Subcutaneous abdominal adipose tissue (tissue), 5 donors: ENCODE results near the gene PLXDC2.
A peak's percentile ranks its signal among the peaks of the same experiment; 100 is the strongest.

ENCODE experiments used
- H3K27ac ChIP-seq: one replicate; pipeline ENCODE4 v1.7.0; 2013; ENCODE audit warnings: low read depth, mild to moderate bottlenecking, inconsistent platforms, low read length, moderate library complexity
- H3K27me3 ChIP-seq, 5 donors: one replicate each; pipeline ENCODE4 v1.7.0; 2013; ENCODE audit warnings: low read length in 5 of 5, inconsistent platforms in 1 of 5; ENCODE audit not compliant: control insufficient read depth in 5 of 5, insufficient read depth in 4 of 5
- H3K36me3 ChIP-seq, 5 donors: one replicate each; pipeline ENCODE4 v1.7.0; 2013; ENCODE audit warnings: low read length in 5 of 5; ENCODE audit not compliant: control insufficient read depth in 5 of 5, insufficient read depth in 5 of 5
- H3K4me1 ChIP-seq, 5 donors: one replicate each; pipeline ENCODE4 v1.7.0; 2013; ENCODE audit warnings: low read length in 5 of 5, mild to moderate bottlenecking in 3 of 5, moderate library complexity in 1 of 5; ENCODE audit not compliant: control insufficient read depth in 5 of 5, insufficient read depth in 5 of 5
- H3K4me3 ChIP-seq, 5 donors: one replicate each; pipeline ENCODE4 v1.7.0; 2013; ENCODE audit warnings: low read length in 5 of 5, low read depth in 1 of 5
- H3K9ac ChIP-seq, 5 donors: one replicate each; pipeline ENCODE4 v1.7.0; 2013; ENCODE audit warnings: low read length in 5 of 5, mild to moderate bottlenecking in 4 of 5, moderate library complexity in 3 of 5
- H3K9me3 ChIP-seq, 5 donors: one replicate each; pipeline ENCODE4 v1.7.0; 2013; ENCODE audit warnings: low read length in 5 of 5; ENCODE audit not compliant: control insufficient read depth in 5 of 5
- donor health status: healthy.
- donor health status: healthy.
- donor health status: healthy.
- donor health status: healthy.
- donor health status: healthy.

Gene PLXDC2

GRCh38 chr10:19931894-19932590 is 115.8 kb downstream of the PLXDC2 start:
- Histone ChIP-seq H3K36me3 (no peaks in the 10 kb centered on the region), H3K9me3 (no peaks in the 10 kb centered on the region), H3K9ac (no peak overlapping the region), H3K27me3 (no peaks in the 10 kb centered on the region), H3K27ac (peak overlapping the region; percentile 52), H3K4me3 (no peak overlapping the region), H3K4me1 (peaks cover 4 to 33% (median 22%) of the 10 kb centered on the region in 5 donors)

GRCh38 chr10:19932806-19933371 is 116.7 kb downstream of the PLXDC2 start:
- Histone ChIP-seq H3K4me1 (peaks cover 4 to 33% (median 22%) of the 10 kb centered on the region in 5 donors), H3K27ac (peak overlapping the region; percentile 26), H3K36me3 (no peaks in the 10 kb centered on the region), H3K9me3 (no peaks in the 10 kb centered on the region), H3K9ac (no peak overlapping the region), H3K4me3 (no peak overlapping the region), H3K27me3 (no peaks in the 10 kb centered on the region)

- Histone ChIP-seq H3K27me3 (no peaks in the 10 kb centered on the region), H3K36me3 (no peaks in the 10 kb centered on the region), H3K9me3 (no peaks in the 10 kb centered on the region), H3K4me1 (peaks cover 4 to 33% (median 22%) of the 10 kb centered on the region in 5 donors), H3K4me3 (no peak overlapping the region), H3K9ac (no peak overlapping the region), H3K27ac (no peak overlapping the region)
Observed at GRCh38 chr10:19933772-19934171, 117.5 kb downstream of the PLXDC2 start.

- Histone ChIP-seq H3K9me3 (no peaks in the 10 kb centered on the region), H3K27ac (no peak overlapping the region), H3K9ac (no peak overlapping the region), H3K4me1 (peaks cover 4 to 24% (median 19%) of the 10 kb centered on the region in 5 donors), H3K27me3 (no peaks in the 10 kb centered on the region), H3K36me3 (no peaks in the 10 kb centered on the region), H3K4me3 (no peak overlapping the region)
Observed at GRCh38 chr10:19935176-19935575, 118.9 kb downstream of the PLXDC2 start.

- Histone ChIP-seq H3K4me3 (no peak overlapping the region), H3K27me3 (no peaks in the 10 kb centered on the region), H3K9ac (no peak overlapping the region), H3K27ac (no peak overlapping the region), H3K9me3 (no peaks in the 10 kb centered on the region), H3K4me1 (peaks cover 1 to 17% (median 13%) of the 10 kb centered on the region in 5 donors), H3K36me3 (no peaks in the 10 kb centered on the region)
Observed at GRCh38 chr10:19936289-19936688, 120.1 kb downstream of the PLXDC2 start.

- H3K4me3 ChIP-seq, result no peak overlapping the region
- H3K27ac ChIP-seq, result no peak overlapping the region
- no peaks in the 10 kb centered on the region for H3K36me3 ChIP-seq
- no peak overlapping the region for H3K9ac ChIP-seq
- peaks cover 0 to under 1% (median 0%) of the 10 kb centered on the region in 5 donors for H3K4me1 ChIP-seq
- H3K27me3 ChIP-seq, result no peaks in the 10 kb centered on the region
- H3K9me3 ChIP-seq, result no peaks in the 10 kb centered on the region
Observed at GRCh38 chr10:19937989-19938388, 121.8 kb downstream of the PLXDC2 start.

- Histone ChIP-seq H3K9ac (no peak overlapping the region), H3K4me3 (no peak overlapping the region), H3K36me3 (no peaks in the 10 kb centered on the region), H3K27me3 (no peaks in the 10 kb centered on the region), H3K9me3 (no peaks in the 10 kb centered on the region), H3K27ac (no peak overlapping the region), H3K4me1 (peaks cover 2 to 17% (median 16%) of the 10 kb centered on the region in 5 donors)
Observed at GRCh38 chr10:19941206-19941880, 125.1 kb downstream of the PLXDC2 start.

GRCh38 chr10:19944911-19945663 is 128.9 kb downstream of the PLXDC2 start:
- Histone ChIP-seq H3K36me3 (no peaks in the 10 kb centered on the region), H3K4me3 (peak overlapping the region in 1 of 5 donors; percentile 13), H3K27ac (peak overlapping the region; percentile 50), H3K4me1 (peaks cover 6 to 37% (median 28%) of the 10 kb centered on the region in 5 donors), H3K9me3 (no peaks in the 10 kb centered on the region), H3K9ac (no peak overlapping the region), H3K27me3 (no peaks in the 10 kb centered on the region)

- Histone ChIP-seq H3K27me3 (no peaks in the 10 kb centered on the region), H3K4me3 (no peak overlapping the region), H3K9me3 (no peaks in the 10 kb centered on the region), H3K9ac (no peak overlapping the region), H3K27ac (no peak overlapping the region), H3K4me1 (peaks cover 6 to 37% (median 28%) of the 10 kb centered on the region in 5 donors), H3K36me3 (no peaks in the 10 kb centered on the region)
Observed at GRCh38 chr10:19946245-19946644, 130.0 kb downstream of the PLXDC2 start.
